Measurements from ENCODE around the gene LARGE1. TPM values are rescaled to one million over a fixed set of nuclear protein-coding genes. Genes with fewer than 3 reads are reported as not detected.
A peak's percentile ranks its signal among the peaks of the same experiment; 100 is the strongest.

LARGE1 gene
- total and polyA plus RNA-seq, 11 donors: 31.2 to 211 (median 129) TPM

DNA sequence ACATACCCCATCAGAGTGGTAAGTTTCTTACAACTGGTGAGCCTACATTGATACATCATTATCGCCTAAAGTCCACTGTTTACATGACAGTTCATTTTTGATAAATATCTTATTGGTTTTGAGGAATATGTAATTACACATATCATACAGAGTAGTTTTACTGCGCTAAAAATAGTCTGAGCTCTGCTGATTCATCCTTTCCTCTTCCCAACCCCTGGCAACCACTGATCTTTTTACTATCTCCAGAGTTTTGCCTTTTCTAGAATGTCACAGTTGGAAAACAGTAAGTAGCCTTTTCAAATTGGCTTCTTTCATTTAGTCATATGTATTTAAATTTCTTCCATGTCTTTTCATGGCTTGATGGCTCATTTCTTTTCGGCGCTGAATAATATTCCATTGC lies 112.8 kb downstream of the LARGE1 start:
- Histone ChIP-seq H3K27ac (peak overlapping the region in 9 of 12 donors; percentile 2 to 55 (median 25)), H3K4me1 (peaks cover 4 to 70% (median 37%) of the 10 kb centered on the region in 12 donors), H3K36me3 (no peaks in the 10 kb centered on the region), H3K27me3 (no peaks in the 10 kb centered on the region), H3K9me3 (no peaks in the 10 kb centered on the region), H3K4me3 (no peak overlapping the region)
- TF ChIP-seq POLR2A (IDR thresholded peaks at IDR 0.05): no peak
- TF ChIP-seq, protein P1, sequence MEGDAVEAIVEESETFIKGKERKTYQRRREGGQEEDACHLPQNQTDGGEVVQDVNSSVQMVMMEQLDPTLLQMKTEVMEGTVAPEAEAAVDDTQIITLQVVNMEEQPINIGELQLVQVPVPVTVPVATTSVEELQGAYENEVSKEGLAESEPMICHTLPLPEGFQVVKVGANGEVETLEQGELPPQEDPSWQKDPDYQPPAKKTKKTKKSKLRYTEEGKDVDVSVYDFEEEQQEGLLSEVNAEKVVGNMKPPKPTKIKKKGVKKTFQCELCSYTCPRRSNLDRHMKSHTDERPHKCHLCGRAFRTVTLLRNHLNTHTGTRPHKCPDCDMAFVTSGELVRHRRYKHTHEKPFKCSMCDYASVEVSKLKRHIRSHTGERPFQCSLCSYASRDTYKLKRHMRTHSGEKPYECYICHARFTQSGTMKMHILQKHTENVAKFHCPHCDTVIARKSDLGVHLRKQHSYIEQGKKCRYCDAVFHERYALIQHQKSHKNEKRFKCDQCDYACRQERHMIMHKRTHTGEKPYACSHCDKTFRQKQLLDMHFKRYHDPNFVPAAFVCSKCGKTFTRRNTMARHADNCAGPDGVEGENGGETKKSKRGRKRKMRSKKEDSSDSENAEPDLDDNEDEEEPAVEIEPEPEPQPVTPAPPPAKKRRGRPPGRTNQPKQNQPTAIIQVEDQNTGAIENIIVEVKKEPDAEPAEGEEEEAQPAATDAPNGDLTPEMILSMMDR (IDR thresholded peaks at IDR 0.05): no peak
- ATAC-seq (peak in 2 of 4 donors; percentile 19 to 34), DNase-seq (no peak)
- 86 to 94% (median 91%) methylated on average over 4 of the region's 4 CpGs for WGBS, 4 donors
- intact Hi-C loops (cut with DNase I): no loop called here

DNA sequence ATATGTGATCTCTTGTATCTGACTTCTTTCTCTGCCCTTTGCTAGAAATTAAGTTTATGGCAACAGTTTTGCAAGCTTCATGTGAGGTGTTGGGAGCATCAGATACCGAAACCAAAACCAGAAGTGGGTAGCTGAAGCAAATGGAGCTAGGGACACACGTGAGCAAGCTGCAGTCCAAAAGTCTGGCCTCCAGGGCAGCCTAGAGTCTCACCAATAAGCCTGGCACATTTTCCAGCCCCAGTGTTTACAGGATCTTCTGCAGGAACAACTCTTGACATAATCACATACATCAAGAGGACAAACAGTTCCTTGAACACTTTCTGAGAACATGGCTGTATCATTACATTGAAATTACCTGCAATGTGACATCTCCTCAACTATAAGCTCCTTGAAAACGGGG lies 114.1 kb downstream of the LARGE1 start:
- ATAC-seq: peak in 2 of 4 donors; percentile 29 to 38
- H3K4me1 ChIP-seq: peaks cover 0 to 63% (median 28%) of the 10 kb centered on the region in 12 donors
- DNase-seq: no peak
- no peaks in the 10 kb centered on the region for H3K9me3 ChIP-seq
- H3K4me3 ChIP-seq: no peak overlapping the region
- H3K27me3 ChIP-seq: no peaks in the 10 kb centered on the region
- no peaks in the 10 kb centered on the region for H3K36me3 ChIP-seq
- peak overlapping the region in 1 of 12 donors; percentile 27 for H3K27ac ChIP-seq
- TF ChIP-seq POLR2A (IDR thresholded peaks at IDR 0.05): no peak
- TF ChIP-seq, protein P1 (IDR thresholded peaks at IDR 0.05): no peak
- intact Hi-C loops (cut with DNase I): no loop called here
- 32 to 43% (median 37%) methylated on average over 3 of the region's 3 CpGs for WGBS, 4 donors

DNA sequence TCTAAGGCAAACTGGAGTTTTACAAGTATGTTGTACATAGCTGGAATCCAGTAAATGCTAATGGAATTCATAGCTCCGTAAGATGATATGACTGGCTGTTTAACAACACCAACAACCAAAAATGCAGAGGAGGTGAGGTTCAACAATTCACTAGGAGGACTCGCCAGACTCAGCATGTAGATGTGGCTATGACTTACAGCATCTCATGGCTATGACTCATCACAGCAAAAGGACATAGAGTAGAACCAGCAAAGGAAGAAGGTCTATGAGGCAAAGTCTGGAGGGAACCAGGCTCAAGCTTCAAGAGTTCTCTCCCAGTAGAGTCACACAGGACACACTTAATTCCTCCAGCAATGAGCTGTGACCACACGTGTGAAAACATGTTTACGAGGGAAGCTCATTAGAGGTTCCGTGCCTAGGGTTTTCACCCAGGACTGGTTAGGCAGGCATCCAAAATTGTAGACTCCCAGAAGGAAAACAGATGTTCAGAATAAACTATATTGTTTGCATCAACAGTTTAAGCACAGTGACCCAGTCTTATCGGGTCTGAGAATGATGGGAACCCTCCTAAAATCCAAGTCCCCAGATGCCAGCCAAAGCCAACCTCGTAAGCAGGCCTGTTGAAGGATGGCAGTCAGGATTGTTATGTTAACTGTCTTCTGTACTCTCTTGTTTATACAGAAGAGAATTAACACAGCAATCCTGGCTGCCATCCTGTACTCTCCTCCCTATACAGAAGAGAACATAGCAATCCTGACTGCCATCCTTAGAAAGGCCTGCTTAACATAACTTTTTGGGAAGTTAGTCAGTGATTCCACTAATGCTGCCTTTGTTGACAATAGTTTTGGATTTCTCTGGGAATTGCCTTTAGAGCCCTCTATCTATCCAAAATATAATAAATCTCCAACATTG lies 116.6 kb downstream of the LARGE1 start:
- Histone ChIP-seq H3K4me1 (peaks cover 0 to 47% (median 25%) of the 10 kb centered on the region in 12 donors), H3K27ac (peak overlapping the region in 2 of 12 donors; percentile 18 to 73), H3K9me3 (no peaks in the 10 kb centered on the region), H3K4me3 (no peak overlapping the region), H3K36me3 (no peaks in the 10 kb centered on the region), H3K27me3 (no peaks in the 10 kb centered on the region)
- no peak for DNase-seq
- WGBS, 4 donors: 64 to 71% (median 68%) methylated on average over 7 of the region's 7 CpGs
- intact Hi-C loops (cut with DNase I): no loop called here
- ATAC-seq: peak in 3 of 4 donors; percentile 15 to 66 (median 28)
- TF ChIP-seq, protein P1 (IDR thresholded peaks at IDR 0.05): no peak
- TF ChIP-seq POLR2A (IDR thresholded peaks at IDR 0.05): no peak

DNA sequence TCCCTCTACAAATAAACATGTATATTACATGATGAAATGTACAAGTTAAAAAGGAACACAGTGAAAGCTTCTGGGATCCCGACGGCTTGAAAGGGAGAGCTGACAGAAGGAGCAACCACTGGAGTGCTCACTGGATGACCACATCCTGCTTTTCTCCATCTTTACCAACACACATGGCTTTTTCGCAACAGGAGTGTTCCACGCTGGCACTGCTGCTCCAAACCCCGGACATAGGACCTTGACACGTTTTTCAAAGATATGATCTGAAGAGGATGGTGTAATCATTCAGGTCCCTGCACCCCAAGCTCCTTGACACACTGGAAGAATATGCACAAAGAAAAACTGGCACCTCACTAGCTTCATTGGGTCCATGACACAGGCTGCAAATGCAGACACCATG lies 121.9 kb downstream of the LARGE1 start:
- Histone ChIP-seq H3K9me3 (no peaks in the 10 kb centered on the region), H3K27ac (no peak overlapping the region), H3K4me1 (peaks cover 0 to 22% (median 6%) of the 10 kb centered on the region in 12 donors), H3K36me3 (no peaks in the 10 kb centered on the region), H3K27me3 (no peaks in the 10 kb centered on the region), H3K4me3 (no peak overlapping the region)
- intact Hi-C loops (cut with DNase I): no loop called here
- 66 to 73% (median 68%) methylated on average over 6 of the region's 6 CpGs for WGBS, 4 donors
- no peak for TF ChIP-seq POLR2A (IDR thresholded peaks at IDR 0.05)
- TF ChIP-seq, protein P1 (IDR thresholded peaks at IDR 0.05): no peak
- ATAC-seq (no peak), DNase-seq (no peak)
